Measurements from ENCODE around the gene BAZ1B. TPM values are rescaled to one million over a fixed set of nuclear protein-coding genes. Genes with fewer than 3 reads are reported as not detected.
"Not testable (repeated sequence)": the region's sequence is repeated elsewhere in the genome, so short reads cannot be mapped to it uniquely, and the experiment has no call there.

The BAZ1B gene
- total and polyA plus RNA-seq, 8 donors = 51.7 to 84.8 (median 72.8) TPM

- Histone ChIP-seq H3K4me3 (no peak overlapping the region), H3K36me3 (peaks cover 0 to 94% of the 10 kb centered on the region in 2 donors), H3K27ac (no peak overlapping the region), H3K9me3 (no peaks in the 10 kb centered on the region), H3K4me1 (no peaks in the 10 kb centered on the region), H3K27me3 (no peaks in the 10 kb centered on the region)
- DNase-seq = no peak
- intact Hi-C loops (cut with DNase I) = no loop called here
- no peak for TF ChIP-seq CTCF (IDR thresholded peaks at IDR 0.05)
- no peak for ATAC-seq
These were observed 44.7 kb downstream of the BAZ1B start for GRCh38 chr7:73477376-73477775.

GRCh38 chr7:73470208-73470607 lies 51.9 kb downstream of the BAZ1B start:
- TF ChIP-seq CTCF (IDR thresholded peaks at IDR 0.05) = no peak
- no peak for DNase-seq
- no peak for ATAC-seq
- Histone ChIP-seq H3K36me3 (peaks cover 0 to 100% of the 10 kb centered on the region in 2 donors), H3K27me3 (no peaks in the 10 kb centered on the region), H3K27ac (no peak overlapping the region), H3K4me1 (no peaks in the 10 kb centered on the region), H3K4me3 (no peak overlapping the region), H3K9me3 (no peaks in the 10 kb centered on the region)
- intact Hi-C loops (cut with DNase I) = no loop called here

- H3K9me3 ChIP-seq; H3K4me1 ChIP-seq; H3K27me3 ChIP-seq; H3K27ac ChIP-seq; intact Hi-C loops (cut with DNase I); H3K4me3 ChIP-seq; DNase-seq: not testable (repeated sequence)
- H3K36me3 ChIP-seq = peaks cover 0 to 100% of the 10 kb centered on the region in 2 donors
- peak; percentile 58 for ATAC-seq
These were observed 55.0 kb downstream of the BAZ1B start for GRCh38 chr7:73467046-73467445.

- no peak overlapping the region for H3K27ac ChIP-seq
- H3K36me3 ChIP-seq = peaks cover 0 to 100% of the 10 kb centered on the region in 2 donors
- no peak for DNase-seq
- no peaks in the 10 kb centered on the region for H3K9me3 ChIP-seq
- no peak overlapping the region for H3K4me3 ChIP-seq
- no peaks in the 10 kb centered on the region for H3K27me3 ChIP-seq
- no peak for ATAC-seq
- intact Hi-C loops (cut with DNase I) = no loop called here
- no peak for TF ChIP-seq CTCF (IDR thresholded peaks at IDR 0.05)
- H3K4me1 ChIP-seq = no peaks in the 10 kb centered on the region
These were observed 56.0 kb downstream of the BAZ1B start for GRCh38 chr7:73466112-73466511.

- H3K9me3 ChIP-seq = no peaks in the 10 kb centered on the region
- H3K4me1 ChIP-seq = no peaks in the 10 kb centered on the region
- TF ChIP-seq CTCF (IDR thresholded peaks at IDR 0.05) = no peak
- H3K27ac ChIP-seq = no peak overlapping the region
- intact Hi-C loops (cut with DNase I) = no loop called here
- no peak for DNase-seq
- H3K4me3 ChIP-seq = no peak overlapping the region
- no peak for ATAC-seq
- peaks cover 0 to 100% of the 10 kb centered on the region in 2 donors for H3K36me3 ChIP-seq
- no peaks in the 10 kb centered on the region for H3K27me3 ChIP-seq
These were observed 58.1 kb downstream of the BAZ1B start for GRCh38 chr7:73463966-73464365.

- no peak overlapping the region for H3K4me3 ChIP-seq
- no peak for ATAC-seq
- intact Hi-C loops (cut with DNase I) = no loop called here
- no peak for DNase-seq
- TF ChIP-seq CTCF (IDR thresholded peaks at IDR 0.05) = no peak
- H3K36me3 ChIP-seq = peaks cover 0 to 100% of the 10 kb centered on the region in 2 donors
- H3K27me3 ChIP-seq = no peaks in the 10 kb centered on the region
- H3K9me3 ChIP-seq = no peaks in the 10 kb centered on the region
- no peaks in the 10 kb centered on the region for H3K4me1 ChIP-seq
- H3K27ac ChIP-seq = no peak overlapping the region
These were observed 58.8 kb downstream of the BAZ1B start for GRCh38 chr7:73463260-73463659.

Data from left lung (tissue), 10 donors.